Astrocyte (in vitro differentiated cells and primary cell): ENCODE data around the gene CHERP. TPM values are rescaled to one million over a fixed set of nuclear protein-coding genes. Genes with fewer than 3 reads are reported as not detected.
A peak's percentile ranks its signal among the peaks of the same experiment; 100 is the strongest.

Source experiments
- DNase-seq: peaks from one replicate; pipeline ENCODE4 v3.0.0-alpha.2; 2010; ENCODE audit warnings: low read depth
- FAIRE-seq: peaks from 2 replicates; lab custom pipeline; 2011; peaks lifted over from hg19 to GRCh38; lab: Jason Lieb, UNC
- H2AFZ ChIP-seq: 2 replicates; pipeline ENCODE4 v1.6.0; 2012; ENCODE audit warnings: low read depth, low read length, inconsistent platforms
- H3K27ac ChIP-seq: 2 replicates; pipeline ENCODE4 v1.5.1; 2011; ENCODE audit warnings: low read depth, low read length, inconsistent platforms
- H3K27me3 ChIP-seq: 2 replicates; pipeline ENCODE4 v1.6.0; 2011; ENCODE audit warnings: low read length, inconsistent platforms; ENCODE audit not compliant: insufficient read depth
- H3K36me3 ChIP-seq: 2 replicates; pipeline ENCODE4 v1.5.1; 2011; ENCODE audit warnings: low read length, inconsistent platforms; ENCODE audit not compliant: insufficient read depth
- H3K4me1 ChIP-seq: 2 replicates; pipeline ENCODE4 v1.5.1; 2011; ENCODE audit warnings: low read length, inconsistent platforms; ENCODE audit not compliant: insufficient read depth
- H3K4me2 ChIP-seq: 2 replicates; pipeline ENCODE4 v1.6.0; 2012; ENCODE audit warnings: low read length, inconsistent platforms
- H3K4me3 ChIP-seq: 2 replicates; pipeline ENCODE4 v1.5.1; 2011; ENCODE audit warnings: low read depth, mild to moderate bottlenecking, low read length, inconsistent platforms; ENCODE audit not compliant: insufficient read depth
- H3K79me2 ChIP-seq: 2 replicates; pipeline ENCODE4 v1.6.0; 2012; ENCODE audit warnings: mild to moderate bottlenecking, low read length, inconsistent platforms; ENCODE audit not compliant: insufficient read depth
- H3K9ac ChIP-seq: 2 replicates; pipeline ENCODE4 v1.6.0; 2012; ENCODE audit warnings: mild to moderate bottlenecking, low read length, inconsistent platforms
- H3K9me3 ChIP-seq: 2 replicates; pipeline ENCODE4 v1.5.1; 2012; ENCODE audit warnings: low read depth, mild to moderate bottlenecking, low read length, inconsistent platforms; ENCODE audit not compliant: insufficient read depth
- H4K20me1 ChIP-seq: 2 replicates; pipeline ENCODE4 v1.6.0; 2012; ENCODE audit warnings: low read length, inconsistent platforms; ENCODE audit not compliant: insufficient read depth
- H3K27ac Mint-ChIP-seq: one replicate; pipeline ENCODE4 v1.8.0; 2021; ENCODE audit warnings: mild to moderate bottlenecking, mixed read lengths; ENCODE audit not compliant: unreplicated experiment
- H3K27me3 Mint-ChIP-seq: one replicate; pipeline ENCODE4 v1.8.0; 2021; ENCODE audit warnings: low read depth, mixed read lengths; ENCODE audit not compliant: unreplicated experiment
- H3K36me3 Mint-ChIP-seq: one replicate; pipeline ENCODE4 v1.8.0; 2021; ENCODE audit warnings: low read depth, mixed read lengths; ENCODE audit not compliant: unreplicated experiment
- H3K4me1 Mint-ChIP-seq: one replicate; pipeline ENCODE4 v1.8.0; 2021; ENCODE audit warnings: low read depth, mixed read lengths; ENCODE audit not compliant: unreplicated experiment
- H3K4me3 Mint-ChIP-seq: one replicate; pipeline ENCODE4 v1.8.0; 2021; ENCODE audit warnings: mild to moderate bottlenecking, moderate library complexity, mixed read lengths; ENCODE audit not compliant: unreplicated experiment
- H3K9me3 Mint-ChIP-seq: one replicate; pipeline ENCODE4 v1.8.0; 2021; ENCODE audit warnings: mild to moderate bottlenecking, mixed read lengths; ENCODE audit not compliant: unreplicated experiment
- EZH2 ChIP-seq: IDR thresholded peaks from 2 replicates; pipeline ENCODE4 v1.6.1; 2012; ENCODE audit warnings: mild to moderate bottlenecking, low read length, inconsistent platforms; ENCODE audit not compliant: insufficient read depth
- total RNA-seq: library from RNA; stranded (reverse); gene quantifications from 2 replicates; pipeline ENCODE4 v1.2.1, GENCODE V29; 2021
- TF ChIP-seq, protein P1 (sequence below): IDR thresholded peaks from 2 replicates; pipeline ENCODE4 v1.5.1; 2011; ENCODE audit warnings: low read depth, mild to moderate bottlenecking, inconsistent platforms, low read length, moderate library complexity; ENCODE audit not compliant: insufficient read depth

The CHERP gene
- total RNA-seq, 1 donor from 2014 or later: 45.3 TPM

DNA sequence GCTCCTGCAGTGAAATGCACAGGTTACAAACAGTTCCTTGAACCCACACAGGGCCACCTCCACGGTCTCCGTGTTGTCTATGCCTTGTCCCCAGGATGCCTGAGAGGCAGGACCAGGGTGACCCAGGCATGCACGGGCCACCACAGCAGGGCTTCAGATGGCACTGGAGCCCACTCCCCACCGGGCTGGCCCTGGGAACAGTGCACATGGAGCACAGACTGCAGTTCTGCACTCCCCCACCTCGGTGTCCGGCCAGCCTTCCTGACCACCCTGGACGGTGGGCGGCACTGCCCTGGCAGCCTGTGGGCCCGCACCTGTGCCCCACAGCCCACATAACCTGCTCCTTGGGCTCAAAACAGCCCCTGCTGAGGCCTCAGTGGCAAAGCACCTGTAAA is 44.2 kb upstream of the CHERP start:
- Histone ChIP-seq H3K27me3 (no peaks in the 10 kb centered on the region), H3K4me1 (peaks cover 48% of the 10 kb centered on the region), H3K9ac (peak overlapping the region; percentile 35), H2AFZ (no peak overlapping the region), H3K36me3 (no peaks in the 10 kb centered on the region), H4K20me1 (peaks cover 97% of the 10 kb centered on the region), H3K79me2 (peaks cover 98% of the 10 kb centered on the region), H3K27ac (peak overlapping the region; percentile 9), H3K4me2 (peak overlapping the region; percentile 64), H3K9me3 (no peaks in the 10 kb centered on the region), H3K4me3 (no peak overlapping the region)
- TF ChIP-seq, protein P1, sequence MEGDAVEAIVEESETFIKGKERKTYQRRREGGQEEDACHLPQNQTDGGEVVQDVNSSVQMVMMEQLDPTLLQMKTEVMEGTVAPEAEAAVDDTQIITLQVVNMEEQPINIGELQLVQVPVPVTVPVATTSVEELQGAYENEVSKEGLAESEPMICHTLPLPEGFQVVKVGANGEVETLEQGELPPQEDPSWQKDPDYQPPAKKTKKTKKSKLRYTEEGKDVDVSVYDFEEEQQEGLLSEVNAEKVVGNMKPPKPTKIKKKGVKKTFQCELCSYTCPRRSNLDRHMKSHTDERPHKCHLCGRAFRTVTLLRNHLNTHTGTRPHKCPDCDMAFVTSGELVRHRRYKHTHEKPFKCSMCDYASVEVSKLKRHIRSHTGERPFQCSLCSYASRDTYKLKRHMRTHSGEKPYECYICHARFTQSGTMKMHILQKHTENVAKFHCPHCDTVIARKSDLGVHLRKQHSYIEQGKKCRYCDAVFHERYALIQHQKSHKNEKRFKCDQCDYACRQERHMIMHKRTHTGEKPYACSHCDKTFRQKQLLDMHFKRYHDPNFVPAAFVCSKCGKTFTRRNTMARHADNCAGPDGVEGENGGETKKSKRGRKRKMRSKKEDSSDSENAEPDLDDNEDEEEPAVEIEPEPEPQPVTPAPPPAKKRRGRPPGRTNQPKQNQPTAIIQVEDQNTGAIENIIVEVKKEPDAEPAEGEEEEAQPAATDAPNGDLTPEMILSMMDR: no peak
- no peak for TF ChIP-seq EZH2
- Mint-ChIP-seq H3K27me3 (no peaks in the 10 kb centered on the region), H3K4me3 (no peak overlapping the region), H3K27ac (peak overlapping the region; percentile 91), H3K4me1 (peaks cover 58% of the 10 kb centered on the region), H3K36me3 (peaks cover 8% of the 10 kb centered on the region), H3K9me3 (peaks cover 2% of the 10 kb centered on the region)
- no peak for FAIRE-seq
- DNase-seq: no peak

DNA sequence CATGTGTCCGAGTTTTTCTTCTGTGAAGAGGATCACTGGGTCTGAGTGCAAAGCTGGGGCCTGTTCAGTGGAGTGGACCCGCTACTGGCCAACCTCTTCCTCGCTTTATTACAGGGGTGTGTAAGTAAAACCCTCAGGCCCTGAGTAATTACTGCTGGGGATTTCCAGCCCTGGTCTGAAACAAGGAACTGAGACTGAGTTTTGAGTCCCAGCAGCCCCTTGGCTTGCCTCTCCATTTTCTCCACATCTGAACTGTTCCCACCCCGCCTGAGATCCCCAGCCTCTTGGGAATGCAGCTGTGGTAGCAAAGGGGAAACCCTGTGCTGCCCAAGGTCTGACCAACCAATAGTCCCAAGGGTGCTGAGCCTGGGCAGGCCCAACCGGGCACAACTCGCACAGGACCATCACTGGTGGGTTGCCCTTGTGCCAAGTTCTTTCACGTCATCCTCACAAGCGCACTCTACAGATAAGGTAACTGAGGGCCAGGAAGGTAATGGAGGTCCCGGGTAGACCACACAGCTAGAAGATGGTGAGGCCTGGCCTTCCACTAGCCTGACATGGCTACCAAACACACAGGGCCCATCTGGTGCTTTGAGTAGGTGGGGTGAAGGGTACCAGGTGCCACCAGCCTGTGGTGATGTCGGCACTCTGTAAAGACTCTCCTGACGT is 43.7 kb upstream of the CHERP start:
- Histone ChIP-seq H3K4me2 (no peak overlapping the region), H3K27me3 (no peaks in the 10 kb centered on the region), H3K27ac (no peak overlapping the region), H2AFZ (no peak overlapping the region), H3K4me1 (peaks cover 48% of the 10 kb centered on the region), H4K20me1 (peaks cover 97% of the 10 kb centered on the region), H3K4me3 (no peak overlapping the region), H3K79me2 (peaks cover 98% of the 10 kb centered on the region), H3K36me3 (no peaks in the 10 kb centered on the region), H3K9ac (peak overlapping the region; percentile 35), H3K9me3 (no peaks in the 10 kb centered on the region)
- Mint-ChIP-seq H3K27me3 (no peaks in the 10 kb centered on the region), H3K9me3 (peaks cover 2% of the 10 kb centered on the region), H3K36me3 (peaks cover 8% of the 10 kb centered on the region), H3K4me1 (peaks cover 61% of the 10 kb centered on the region), H3K4me3 (peak overlapping the region; percentile 14), H3K27ac (peak overlapping the region; percentile 53)
- TF ChIP-seq EZH2: no peak
- TF ChIP-seq, protein P1: no peak
- no peak for DNase-seq
- no peak for FAIRE-seq
